Stomach (tissue), 4 donors: ENCODE data around the gene TREML1.

ENCODE experiments used
- CTCF ChIP-seq, 7 experiments: fragments of 450-650 bp in 4 of 7; fragments of 200-600 bp in 3 of 7; sonication (generic) in 3 of 7; IDR thresholded peaks; one replicate each; pipeline ENCODE4 v1.5.1; 2016 to 2019; ENCODE audit warnings: antibody characterized with exemption in 7 of 7, control low read depth in 2 of 7, mild to moderate bottlenecking in 1 of 7
- EP300 ChIP-seq: sonication (generic); formaldehyde crosslinking; IDR thresholded peaks from one replicate; pipeline ENCODE4 v1.6.1; 2017; ENCODE audit warnings: antibody characterized with exemption
- POLR2AphosphoS5 ChIP-seq, 3 donors: sonication (generic); formaldehyde crosslinking; IDR thresholded peaks; one replicate each; pipeline ENCODE4 v1.6.1; 2016; ENCODE audit warnings: antibody characterized with exemption in 3 of 3

GRCh38 chr6:41156771-41157170 is 2.6 kb upstream of the TREML1 start:
- no peak for TF ChIP-seq CTCF (IDR thresholded peaks at IDR 0.05)
- no peak for TF ChIP-seq POLR2AphosphoS5 (IDR thresholded peaks at IDR 0.05)
- TF ChIP-seq EP300 = no peak
